Thyroid gland (tissue), 4 donors: ENCODE results near the gene SAA4.

Source experiments
- POLR2A ChIP-seq, 2 donors: fragments of 450-650 bp; IDR thresholded peaks; one replicate each; pipeline ENCODE4 v1.6.1; 2017; ENCODE audit warnings: antibody characterized with exemption in 2 of 2, mild to moderate bottlenecking in 2 of 2, moderate library complexity in 1 of 2
- TF ChIP-seq, protein P1 (sequence below), 6 experiments: fragments of 200-600 bp in 3 of 6; fragments of 450-650 bp in 3 of 6; sonication (generic) in 3 of 6; IDR thresholded peaks; one replicate each; pipeline ENCODE4 v1.5.1; 2016 to 2019; ENCODE audit warnings: antibody characterized with exemption in 6 of 6, mild to moderate bottlenecking in 2 of 6, inconsistent platforms in 1 of 6, moderate library complexity in 1 of 6

- TF ChIP-seq, protein P1, sequence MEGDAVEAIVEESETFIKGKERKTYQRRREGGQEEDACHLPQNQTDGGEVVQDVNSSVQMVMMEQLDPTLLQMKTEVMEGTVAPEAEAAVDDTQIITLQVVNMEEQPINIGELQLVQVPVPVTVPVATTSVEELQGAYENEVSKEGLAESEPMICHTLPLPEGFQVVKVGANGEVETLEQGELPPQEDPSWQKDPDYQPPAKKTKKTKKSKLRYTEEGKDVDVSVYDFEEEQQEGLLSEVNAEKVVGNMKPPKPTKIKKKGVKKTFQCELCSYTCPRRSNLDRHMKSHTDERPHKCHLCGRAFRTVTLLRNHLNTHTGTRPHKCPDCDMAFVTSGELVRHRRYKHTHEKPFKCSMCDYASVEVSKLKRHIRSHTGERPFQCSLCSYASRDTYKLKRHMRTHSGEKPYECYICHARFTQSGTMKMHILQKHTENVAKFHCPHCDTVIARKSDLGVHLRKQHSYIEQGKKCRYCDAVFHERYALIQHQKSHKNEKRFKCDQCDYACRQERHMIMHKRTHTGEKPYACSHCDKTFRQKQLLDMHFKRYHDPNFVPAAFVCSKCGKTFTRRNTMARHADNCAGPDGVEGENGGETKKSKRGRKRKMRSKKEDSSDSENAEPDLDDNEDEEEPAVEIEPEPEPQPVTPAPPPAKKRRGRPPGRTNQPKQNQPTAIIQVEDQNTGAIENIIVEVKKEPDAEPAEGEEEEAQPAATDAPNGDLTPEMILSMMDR (IDR thresholded peaks at IDR 0.05), result no peak
- no peak for TF ChIP-seq POLR2A (IDR thresholded peaks at IDR 0.05)
Measured at GRCh38 chr11:18264677-18265555, 28.3 kb upstream of the SAA4 start.
